ENCODE results near the gene MKLN1.

MKLN1 gene

GRCh38 chr7:131537571-131537978 is 209.9 kb downstream of the MKLN1 start:
- Histone ChIP-seq H3K27ac (ENCODE audit: insufficient read depth, low read length, poor library complexity, severe bottlenecking) (no peak overlapping the region), H3K9me3 (ENCODE audit: control insufficient read depth, low read length) (no peaks in the 10 kb centered on the region), H3K4me1 (ENCODE audit: control insufficient read depth, insufficient read depth, low read length, poor library complexity, severe bottlenecking) (no peaks in the 10 kb centered on the region), H3K27me3 (replicated peaks; ENCODE audit: control insufficient read depth, insufficient read depth, low read length, poor library complexity, severe bottlenecking) (no peaks in the 10 kb centered on the region), H3K36me3 (ENCODE audit: control insufficient read depth, insufficient read depth, low read length) (no peaks in the 10 kb centered on the region), H3K4me3 (ENCODE audit: insufficient read depth, low read depth, low read length, poor library complexity, severe bottlenecking) (no peak overlapping the region)
- DNase-seq: no peak

GRCh38 chr7:131538071-131538812 is 210.6 kb downstream of the MKLN1 start:
- DNase-seq: no peak
- Histone ChIP-seq H3K27ac (ENCODE audit: insufficient read depth, low read length, poor library complexity, severe bottlenecking) (no peak overlapping the region), H3K36me3 (ENCODE audit: control insufficient read depth, insufficient read depth, low read length) (no peaks in the 10 kb centered on the region), H3K27me3 (replicated peaks; ENCODE audit: control insufficient read depth, insufficient read depth, low read length, poor library complexity, severe bottlenecking) (no peaks in the 10 kb centered on the region), H3K4me1 (ENCODE audit: control insufficient read depth, insufficient read depth, low read length, poor library complexity, severe bottlenecking) (no peaks in the 10 kb centered on the region), H3K9me3 (ENCODE audit: control insufficient read depth, low read length) (no peaks in the 10 kb centered on the region), H3K4me3 (ENCODE audit: insufficient read depth, low read depth, low read length, poor library complexity, severe bottlenecking) (no peak overlapping the region)

- no peaks in the 10 kb centered on the region for H3K36me3 ChIP-seq (ENCODE audit: control insufficient read depth, insufficient read depth, low read length)
- no peaks in the 10 kb centered on the region for H3K9me3 ChIP-seq (ENCODE audit: control insufficient read depth, low read length)
- H3K4me1 ChIP-seq (ENCODE audit: control insufficient read depth, insufficient read depth, low read length, poor library complexity, severe bottlenecking): no peaks in the 10 kb centered on the region
- H3K27ac ChIP-seq (ENCODE audit: insufficient read depth, low read length, poor library complexity, severe bottlenecking): no peak overlapping the region
- H3K4me3 ChIP-seq (ENCODE audit: insufficient read depth, low read depth, low read length, poor library complexity, severe bottlenecking): no peak overlapping the region
- DNase-seq: no peak
- no peaks in the 10 kb centered on the region for H3K27me3 ChIP-seq (replicated peaks; ENCODE audit: control insufficient read depth, insufficient read depth, low read length, poor library complexity, severe bottlenecking)
Measured at GRCh38 chr7:131538813-131539179, 211.1 kb downstream of the MKLN1 start.

GRCh38 chr7:131540491-131541162 is 213.0 kb downstream of the MKLN1 start:
- H3K36me3 ChIP-seq (ENCODE audit: control insufficient read depth, insufficient read depth, low read length): no peaks in the 10 kb centered on the region
- no peaks in the 10 kb centered on the region for H3K9me3 ChIP-seq (ENCODE audit: control insufficient read depth, low read length)

GRCh38 chr7:131543298-131543697 is 215.6 kb downstream of the MKLN1 start:
- Histone ChIP-seq H3K4me3 (ENCODE audit: insufficient read depth, low read depth, low read length, poor library complexity, severe bottlenecking) (no peak overlapping the region), H3K36me3 (ENCODE audit: control insufficient read depth, insufficient read depth, low read length) (no peaks in the 10 kb centered on the region), H3K27ac (ENCODE audit: insufficient read depth, low read length, poor library complexity, severe bottlenecking) (no peak overlapping the region), H3K4me1 (ENCODE audit: control insufficient read depth, insufficient read depth, low read length, poor library complexity, severe bottlenecking) (no peaks in the 10 kb centered on the region), H3K27me3 (replicated peaks; ENCODE audit: control insufficient read depth, insufficient read depth, low read length, poor library complexity, severe bottlenecking) (no peaks in the 10 kb centered on the region), H3K9me3 (ENCODE audit: control insufficient read depth, low read length) (no peaks in the 10 kb centered on the region)
- no peak for DNase-seq

More at GRCh38 chr7:131540491-131541162, 213.0 kb downstream of the MKLN1 start:
- Histone ChIP-seq H3K4me1 (ENCODE audit: control insufficient read depth, insufficient read depth, low read length, poor library complexity, severe bottlenecking) (no peaks in the 10 kb centered on the region), H3K27me3 (replicated peaks; ENCODE audit: control insufficient read depth, insufficient read depth, low read length, poor library complexity, severe bottlenecking) (no peaks in the 10 kb centered on the region), H3K27ac (ENCODE audit: insufficient read depth, low read length, poor library complexity, severe bottlenecking) (no peak overlapping the region), H3K4me3 (ENCODE audit: insufficient read depth, low read depth, low read length, poor library complexity, severe bottlenecking) (no peak overlapping the region)
- no peak for DNase-seq

GRCh38 chr7:131544021-131544420 is 216.3 kb downstream of the MKLN1 start:
- Histone ChIP-seq H3K27me3 (replicated peaks; ENCODE audit: control insufficient read depth, insufficient read depth, low read length, poor library complexity, severe bottlenecking) (no peaks in the 10 kb centered on the region), H3K4me1 (ENCODE audit: control insufficient read depth, insufficient read depth, low read length, poor library complexity, severe bottlenecking) (no peaks in the 10 kb centered on the region), H3K36me3 (ENCODE audit: control insufficient read depth, insufficient read depth, low read length) (no peaks in the 10 kb centered on the region), H3K9me3 (ENCODE audit: control insufficient read depth, low read length) (no peaks in the 10 kb centered on the region), H3K4me3 (ENCODE audit: insufficient read depth, low read depth, low read length, poor library complexity, severe bottlenecking) (no peak overlapping the region), H3K27ac (ENCODE audit: insufficient read depth, low read length, poor library complexity, severe bottlenecking) (no peak overlapping the region)
- DNase-seq: no peak

- Histone ChIP-seq H3K36me3 (ENCODE audit: control insufficient read depth, insufficient read depth, low read length) (no peaks in the 10 kb centered on the region), H3K4me3 (ENCODE audit: insufficient read depth, low read depth, low read length, poor library complexity, severe bottlenecking) (no peak overlapping the region), H3K27ac (ENCODE audit: insufficient read depth, low read length, poor library complexity, severe bottlenecking) (no peak overlapping the region), H3K4me1 (ENCODE audit: control insufficient read depth, insufficient read depth, low read length, poor library complexity, severe bottlenecking) (no peaks in the 10 kb centered on the region), H3K27me3 (replicated peaks; ENCODE audit: control insufficient read depth, insufficient read depth, low read length, poor library complexity, severe bottlenecking) (no peaks in the 10 kb centered on the region), H3K9me3 (ENCODE audit: control insufficient read depth, low read length) (no peaks in the 10 kb centered on the region)
- DNase-seq: no peak
Measured at GRCh38 chr7:131544449-131545301, 217.0 kb downstream of the MKLN1 start.

GRCh38 chr7:131546126-131546525 is 218.4 kb downstream of the MKLN1 start:
- Histone ChIP-seq H3K36me3 (ENCODE audit: control insufficient read depth, insufficient read depth, low read length) (no peaks in the 10 kb centered on the region), H3K4me1 (ENCODE audit: control insufficient read depth, insufficient read depth, low read length, poor library complexity, severe bottlenecking) (no peaks in the 10 kb centered on the region), H3K27me3 (replicated peaks; ENCODE audit: control insufficient read depth, insufficient read depth, low read length, poor library complexity, severe bottlenecking) (no peaks in the 10 kb centered on the region), H3K4me3 (ENCODE audit: insufficient read depth, low read depth, low read length, poor library complexity, severe bottlenecking) (no peak overlapping the region), H3K27ac (ENCODE audit: insufficient read depth, low read length, poor library complexity, severe bottlenecking) (no peak overlapping the region), H3K9me3 (ENCODE audit: control insufficient read depth, low read length) (no peaks in the 10 kb centered on the region)
- no peak for DNase-seq
